ENCODE measurements around the gene SLC30A2. TPM values are rescaled to one million over a fixed set of nuclear protein-coding genes. Genes with fewer than 3 reads are reported as not detected.

SLC30A2 gene
- total and polyA plus RNA-seq, 3 donors from 2014 or later: 0.24 to 1.0 (median 0.87) TPM

DNA sequence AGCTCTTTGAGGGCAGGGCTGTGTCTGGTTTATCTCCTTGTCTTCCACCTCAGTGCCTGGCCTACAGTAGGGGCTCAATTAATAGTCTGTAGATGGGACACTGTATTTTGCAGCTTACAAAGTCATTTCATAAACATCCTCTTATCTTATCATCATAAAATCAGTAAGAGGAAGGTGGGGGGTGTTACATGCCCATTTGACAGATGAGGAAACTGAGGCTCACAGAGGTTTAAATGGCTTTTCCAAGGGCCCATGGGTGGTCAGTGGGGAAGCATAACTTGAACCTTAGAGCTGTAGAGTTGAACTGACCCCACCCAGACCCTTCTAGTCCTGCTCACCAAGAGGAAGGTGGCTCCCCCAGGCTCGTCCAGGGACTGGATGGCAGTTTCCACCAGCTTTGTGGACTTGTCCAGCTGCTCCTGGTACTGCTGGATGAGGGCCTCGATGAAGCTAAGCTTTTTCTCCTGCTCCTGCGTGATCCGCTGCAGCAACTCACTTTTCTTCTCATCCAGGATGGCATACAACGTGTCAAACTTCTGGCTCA, 12.2 kb upstream of the SLC30A2 start:
- TF ChIP-seq POLR2A (IDR thresholded peaks at IDR 0.05) (no peak), CTCF (IDR thresholded peaks at IDR 0.05) (no peak)
- intact Hi-C loops (cut with DNase I; ENCODE audit: low total_unique reads): no loop called here
- no peaks in the 10 kb centered on the region for H3K36me3 ChIP-seq (ENCODE audit: low read depth, missing control alignments)
- H3K4me1 ChIP-seq: no peaks in the 10 kb centered on the region
- no peaks in the 10 kb centered on the region for H3K27me3 ChIP-seq
- no peak overlapping the region for H3K4me3 ChIP-seq
- H3K9me3 ChIP-seq: no peaks in the 10 kb centered on the region
- 88 to 94% methylated on average over 5 of the region's 5 CpGs for WGBS, 2 donors
- DNase-seq: no peak
- no peak overlapping the region for H3K27ac ChIP-seq

DNA sequence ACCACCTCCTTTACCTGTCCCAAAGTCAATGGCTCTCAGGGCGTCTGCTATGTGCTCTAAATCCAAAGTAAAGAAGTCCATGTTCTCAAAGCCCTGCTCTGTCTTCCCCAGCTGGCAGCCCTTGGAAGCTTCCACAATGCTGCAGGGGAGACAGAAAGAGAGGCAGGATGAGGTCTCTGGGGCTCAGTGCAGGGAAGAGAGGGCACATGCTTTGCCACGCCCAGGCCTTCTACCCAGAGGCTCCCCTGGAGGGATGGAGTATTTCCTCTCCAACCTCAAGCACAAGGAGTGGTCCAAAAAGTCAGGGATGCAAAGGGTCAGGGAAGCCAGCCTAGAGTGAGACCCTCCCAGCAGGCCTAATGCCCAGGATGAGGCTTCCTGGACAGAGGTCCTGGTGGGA, 11.3 kb upstream of the SLC30A2 start:
- no peak for TF ChIP-seq CTCF (IDR thresholded peaks at IDR 0.05)
- no peak for TF ChIP-seq POLR2A (IDR thresholded peaks at IDR 0.05)
- Histone ChIP-seq H3K4me3 (no peak overlapping the region), H3K27me3 (no peaks in the 10 kb centered on the region), H3K9me3 (no peaks in the 10 kb centered on the region), H3K4me1 (no peaks in the 10 kb centered on the region), H3K36me3 (ENCODE audit: low read depth, missing control alignments) (no peaks in the 10 kb centered on the region), H3K27ac (no peak overlapping the region)
- intact Hi-C loops (cut with DNase I; ENCODE audit: low total_unique reads): no loop called here
- 80 to 90% methylated on average over 1 to 2 of the region's 2 CpGs for WGBS, 2 donors
- DNase-seq: no peak

DNA sequence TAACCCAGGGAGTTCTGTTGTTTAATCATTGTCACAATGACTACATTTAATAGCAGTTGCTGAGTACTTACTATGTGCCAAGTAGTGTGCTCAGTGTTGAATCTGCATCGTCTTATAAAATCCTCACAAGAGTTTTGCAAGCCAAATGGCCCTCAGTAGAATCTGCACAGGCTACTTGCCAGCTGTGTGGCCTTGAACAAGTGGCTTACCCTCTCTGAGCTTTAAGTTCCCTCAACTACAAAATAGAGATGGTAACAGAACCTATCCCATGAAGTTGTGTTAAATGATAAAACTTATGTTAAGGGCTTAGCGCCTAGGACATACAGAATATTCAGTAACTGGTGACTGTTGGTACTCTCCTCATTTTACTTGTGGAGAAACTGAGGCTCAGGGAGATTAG, 9.1 kb upstream of the SLC30A2 start:
- TF ChIP-seq POLR2A (IDR thresholded peaks at IDR 0.05) (no peak), CTCF (IDR thresholded peaks at IDR 0.05) (no peak)
- WGBS, 2 donors: 67 to 74% methylated on average over 2 of the region's 2 CpGs
- Histone ChIP-seq H3K27me3 (no peaks in the 10 kb centered on the region), H3K27ac (no peak overlapping the region), H3K4me1 (no peaks in the 10 kb centered on the region), H3K9me3 (no peaks in the 10 kb centered on the region), H3K36me3 (ENCODE audit: low read depth, missing control alignments) (no peaks in the 10 kb centered on the region), H3K4me3 (no peak overlapping the region)
- DNase-seq: no peak
- intact Hi-C loops (cut with DNase I; ENCODE audit: low total_unique reads): no loop called here

- Histone ChIP-seq H3K36me3 (ENCODE audit: low read depth, missing control alignments) (no peaks in the 10 kb centered on the region), H3K9me3 (no peaks in the 10 kb centered on the region), H3K4me3 (no peak overlapping the region), H3K27ac (no peak overlapping the region), H3K27me3 (no peaks in the 10 kb centered on the region), H3K4me1 (no peaks in the 10 kb centered on the region)
- TF ChIP-seq POLR2A (IDR thresholded peaks at IDR 0.05) (no peak), CTCF (IDR thresholded peaks at IDR 0.05) (no peak)
- intact Hi-C loops (cut with DNase I; ENCODE audit: low total_unique reads): no loop called here
- 51 to 58% methylated on average over 14 to 16 of the region's 16 CpGs for WGBS, 2 donors
- DNase-seq: no peak
Measured at GRCh38 chr1:26053718-26054560, 8.0 kb upstream of the SLC30A2 start.

All from testis (tissue), 3 donors.